NCI-H524 (cell line): ENCODE results near the gene SGF29.
"Not testable (repeated sequence)": the region's sequence is repeated elsewhere in the genome, so short reads cannot be mapped to it uniquely, and the experiment has no call there.

Experiments
- DNase-seq, 2 experiments: peaks; one replicate each; lab custom pipeline; 2025; lab: John Stamatoyannopoulos, UW

Gene SGF29

GRCh38 chr16:28553776-28554633 lies at the start of gene SGF29:
TSS of gene SGF29 (plus strand) at chr16:28553920. CDS start at chr16:28581070, 27,150 bp downstream.
- peak; percentile 83 to 93 for DNase-seq

GRCh38 chr16:28504707-28505404 lies 48.9 kb upstream of the SGF29 start:
- DNase-seq: no peak

GRCh38 chr16:28505489-28506137 lies 48.1 kb upstream of the SGF29 start:
- DNase-seq: no peak

GRCh38 chr16:28511031-28511430 lies 42.7 kb upstream of the SGF29 start:
- DNase-seq: no peak

- no peak for DNase-seq
Observed at GRCh38 chr16:28511801-28512789, 41.6 kb upstream of the SGF29 start.

GRCh38 chr16:28513484-28514181 lies 40.1 kb upstream of the SGF29 start:
- DNase-seq: no peak

- DNase-seq: no peak
Observed at GRCh38 chr16:28514246-28514645, 39.5 kb upstream of the SGF29 start.

- DNase-seq: no peak
Observed at GRCh38 chr16:28520672-28521071, 33.0 kb upstream of the SGF29 start.

- no peak for DNase-seq
Observed at GRCh38 chr16:28521436-28521835, 32.3 kb upstream of the SGF29 start.

GRCh38 chr16:28522792-28523191 lies 30.9 kb upstream of the SGF29 start:
- no peak for DNase-seq

GRCh38 chr16:28524681-28525171 lies 29.0 kb upstream of the SGF29 start:
- DNase-seq: no peak

GRCh38 chr16:28526201-28527099 lies 27.3 kb upstream of the SGF29 start:
- DNase-seq: no peak

- DNase-seq: not testable (repeated sequence)
Observed at GRCh38 chr16:28527100-28527785, 26.5 kb upstream of the SGF29 start.

GRCh38 chr16:28527985-28528384 lies 25.7 kb upstream of the SGF29 start:
- no peak for DNase-seq

- no peak for DNase-seq
Observed at GRCh38 chr16:28528463-28528867, 25.3 kb upstream of the SGF29 start.

- DNase-seq: no peak
Observed at GRCh38 chr16:28529124-28529523, 24.6 kb upstream of the SGF29 start.

GRCh38 chr16:28531777-28532744 lies 21.7 kb upstream of the SGF29 start:
- DNase-seq: no peak
